ENCODE results near the gene HSD11B2. TPM values are rescaled to one million over a fixed set of nuclear protein-coding genes. Genes with fewer than 3 reads are reported as not detected.

Gene HSD11B2
- total RNA-seq, 1 experiment from 2014 or later, result 9.7 TPM

DNA sequence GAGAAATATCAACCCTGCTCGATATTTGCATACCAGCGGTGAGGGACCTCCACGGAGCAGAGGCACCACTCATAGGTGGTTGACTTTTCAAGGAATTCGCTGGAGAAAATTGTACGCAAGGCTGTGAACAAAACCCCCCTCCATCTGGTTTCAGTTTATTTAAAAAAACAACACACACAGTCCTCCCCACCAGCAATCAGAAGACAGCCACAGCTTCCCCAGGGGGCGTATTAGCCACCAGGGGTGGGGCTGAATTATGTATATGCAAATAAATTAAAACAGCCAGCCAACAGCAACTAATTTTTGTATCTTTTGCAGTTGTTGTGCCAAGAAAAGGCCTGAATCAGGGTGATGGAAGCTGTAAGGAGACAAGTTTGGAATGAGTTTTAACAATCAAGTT is 5.9 kb upstream of the HSD11B2 start:
- RAD21 ChIA-PET (ENCODE audit: low non-redundant PET in 1 of 2, low total read pairs in 2 of 2, uncharacterized antibody in 2 of 2, unreplicated experiment in 2 of 2), result interaction anchor here in 1 of 2 experiments (0.6 kb wide), 1 partner anchor 55 kb away, joined by 4 read pairs; no protein-coding TSS in a partner anchor

DNA sequence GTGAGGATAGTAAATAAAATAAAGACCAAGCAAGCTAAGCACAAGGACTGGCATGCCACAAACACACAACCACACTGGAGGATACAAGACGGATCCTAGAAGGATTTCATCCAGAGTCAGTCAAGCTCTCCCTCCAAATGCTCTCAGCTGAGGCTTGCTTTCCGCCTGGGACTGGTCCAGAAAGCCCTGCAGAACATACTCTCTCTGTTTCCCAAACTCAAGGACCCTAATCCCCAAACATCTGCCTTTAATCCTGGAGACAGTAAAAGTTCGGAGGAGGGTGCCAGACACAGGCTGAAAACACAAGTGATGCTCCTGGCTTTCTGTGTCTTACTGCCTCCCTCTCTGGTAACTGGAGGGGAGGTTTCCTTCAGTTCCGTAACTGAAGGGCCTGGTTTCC is 5.3 kb upstream of the HSD11B2 start:
- Histone ChIP-seq H3K36me3 (ENCODE audit: control insufficient read depth in 1 of 2, insufficient read depth in 2 of 2, low read length in 2 of 2) (no peaks in the 10 kb centered on the region), H3K4me2 (ENCODE audit: low read length) (no peak overlapping the region), H3K9me3 (ENCODE audit: control insufficient read depth in 1 of 2, insufficient read depth in 1 of 2, low read depth in 1 of 2, low read length in 2 of 2) (no peaks in the 10 kb centered on the region), H2AFZ (ENCODE audit: low read depth, low read length, poor library complexity, severe bottlenecking) (no peak overlapping the region), H3K4me3 (replicated peaks in 1 of 2; ENCODE audit: low read depth in 1 of 2, low read length in 2 of 2) (no peak overlapping the region), H3K9ac (ENCODE audit: low read length) (no peak overlapping the region), H4K20me1 (ENCODE audit: insufficient read depth) (no peaks in the 10 kb centered on the region), H3K79me2 (ENCODE audit: insufficient read depth, low read length) (no peaks in the 10 kb centered on the region), H3K27me3 (ENCODE audit: insufficient read depth, low read length) (no peaks in the 10 kb centered on the region), H3K9me2 (ENCODE audit: insufficient read depth) (no peaks in the 10 kb centered on the region), H3K27ac (ENCODE audit: low read depth, low read length) (no peak overlapping the region), H3K4me1 (ENCODE audit: control insufficient read depth in 1 of 2, insufficient read depth in 2 of 2, low read length in 2 of 2) (peaks cover 0 to 27% of the 10 kb centered on the region in 2 experiments; a peak in 2 of 4 replicates)
- RAD21 ChIA-PET (ENCODE audit: low non-redundant PET in 1 of 2, low total read pairs in 2 of 2, uncharacterized antibody in 2 of 2, unreplicated experiment in 2 of 2), result no interaction called here
- TF ChIP-seq CEBPB (IDR thresholded peaks at IDR 0.05; ENCODE audit: low read depth), result no peak
- no peak for TF ChIP-seq SP1 (IDR thresholded peaks at IDR 0.05; ENCODE audit: low read depth)
- no peak for TF ChIP-seq ATF3 (IDR thresholded peaks at IDR 0.05)
- DNase-seq (ENCODE audit: low read depth, low spot score), result no peak
- ATAC-seq, result no peak
- no TSS peak for BruUV-seq (replicated peaks)
- POLR2A ChIA-PET, result no interaction called here
- CTCF ChIA-PET, result no interaction called here
- intact Hi-C loops (cut with micrococcal nuclease), result no loop called here

More for the DNA sequence above, 5.9 kb upstream of the HSD11B2 start:
- H3K9me3 ChIP-seq (ENCODE audit: control insufficient read depth in 1 of 2, insufficient read depth in 1 of 2, low read depth in 1 of 2, low read length in 2 of 2), result no peaks in the 10 kb centered on the region
- H3K4me2 ChIP-seq (ENCODE audit: low read length), result no peak overlapping the region
- POLR2A ChIA-PET, result no interaction called here
- no peaks in the 10 kb centered on the region for H3K79me2 ChIP-seq (ENCODE audit: insufficient read depth, low read length)
- H3K9ac ChIP-seq (ENCODE audit: low read length), result no peak overlapping the region
- H3K4me1 ChIP-seq (ENCODE audit: control insufficient read depth in 1 of 2, insufficient read depth in 2 of 2, low read length in 2 of 2), result peaks cover 0 to 22% of the 10 kb centered on the region in 2 experiments; a peak in 2 of 4 replicates
- H3K36me3 ChIP-seq (ENCODE audit: control insufficient read depth in 1 of 2, insufficient read depth in 2 of 2, low read length in 2 of 2), result no peaks in the 10 kb centered on the region
- H3K27ac ChIP-seq (ENCODE audit: low read depth, low read length), result no peak overlapping the region
- no TSS peak for BruUV-seq (replicated peaks)
- ATAC-seq (no peak), DNase-seq (ENCODE audit: low read depth, low spot score) (no peak)
- no peaks in the 10 kb centered on the region for H3K27me3 ChIP-seq (ENCODE audit: insufficient read depth, low read length)
- no peaks in the 10 kb centered on the region for H4K20me1 ChIP-seq (ENCODE audit: insufficient read depth)
- intact Hi-C loops (cut with micrococcal nuclease), result no loop called here
- no peak overlapping the region for H3K4me3 ChIP-seq (replicated peaks in 1 of 2; ENCODE audit: low read depth in 1 of 2, low read length in 2 of 2)
- H2AFZ ChIP-seq (ENCODE audit: low read depth, low read length, poor library complexity, severe bottlenecking), result no peak overlapping the region
- TF ChIP-seq, protein P1, sequence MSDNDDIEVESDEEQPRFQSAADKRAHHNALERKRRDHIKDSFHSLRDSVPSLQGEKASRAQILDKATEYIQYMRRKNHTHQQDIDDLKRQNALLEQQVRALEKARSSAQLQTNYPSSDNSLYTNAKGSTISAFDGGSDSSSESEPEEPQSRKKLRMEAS (IDR thresholded peaks at IDR 0.05), result no peak
- no peak for TF ChIP-seq FOSL1 (IDR thresholded peaks at IDR 0.05; ENCODE audit: low read depth)
- CTCF ChIA-PET, result no interaction called here
- H3K9me2 ChIP-seq (ENCODE audit: insufficient read depth), result no peaks in the 10 kb centered on the region

Measured in HCT116 (cell line).